Measurements from ENCODE around the gene MYLK4. TPM values are rescaled to one million over a fixed set of nuclear protein-coding genes. Genes with fewer than 3 reads are reported as not detected.

Gene MYLK4
- total and polyA plus RNA-seq, 2 experiments from 2014 or later, result 0.29 to 0.43 TPM

DNA sequence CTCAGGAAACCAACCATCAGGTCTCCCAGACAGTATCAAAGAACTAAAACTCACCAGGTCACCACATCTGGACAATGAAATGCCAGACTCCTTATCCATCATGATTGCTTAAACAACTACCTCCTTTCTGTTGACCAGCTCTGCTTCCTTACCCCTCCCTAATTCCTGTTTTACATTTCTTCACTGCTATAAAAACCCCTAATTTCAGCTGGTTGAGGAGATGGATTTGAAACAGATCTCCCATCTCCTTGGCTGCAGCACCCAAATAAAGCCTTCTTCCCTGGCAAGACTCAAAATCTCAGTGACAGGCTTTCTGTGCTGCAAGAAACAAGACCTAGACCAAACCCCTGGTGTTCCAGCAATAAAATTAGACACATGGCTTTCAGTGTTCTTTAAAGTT lies 40.3 kb downstream of the MYLK4 start:
- no peak overlapping the region for H2AFZ ChIP-seq
- H3K9me3 ChIP-seq (ENCODE audit: low read depth), result peaks cover 3% of the 10 kb centered on the region
- no peak overlapping the region for H3K4me3 ChIP-seq
- no peaks in the 10 kb centered on the region for H4K20me1 ChIP-seq (ENCODE audit: insufficient read depth, poor library complexity, severe bottlenecking)
- H3K79me2 ChIP-seq, result no peaks in the 10 kb centered on the region
- no peak overlapping the region for H3K4me2 ChIP-seq
- no peaks in the 10 kb centered on the region for H3K27me3 ChIP-seq
- TF ChIP-seq EZH2phosphoT487 (IDR thresholded peaks at IDR 0.05; ENCODE audit: low read depth, severe bottlenecking, unreplicated experiment) (no peak), EZH2 (IDR thresholded peaks at IDR 0.05; ENCODE audit: borderline replicate concordance) (no peak)
- TF ChIP-seq, protein P1, sequence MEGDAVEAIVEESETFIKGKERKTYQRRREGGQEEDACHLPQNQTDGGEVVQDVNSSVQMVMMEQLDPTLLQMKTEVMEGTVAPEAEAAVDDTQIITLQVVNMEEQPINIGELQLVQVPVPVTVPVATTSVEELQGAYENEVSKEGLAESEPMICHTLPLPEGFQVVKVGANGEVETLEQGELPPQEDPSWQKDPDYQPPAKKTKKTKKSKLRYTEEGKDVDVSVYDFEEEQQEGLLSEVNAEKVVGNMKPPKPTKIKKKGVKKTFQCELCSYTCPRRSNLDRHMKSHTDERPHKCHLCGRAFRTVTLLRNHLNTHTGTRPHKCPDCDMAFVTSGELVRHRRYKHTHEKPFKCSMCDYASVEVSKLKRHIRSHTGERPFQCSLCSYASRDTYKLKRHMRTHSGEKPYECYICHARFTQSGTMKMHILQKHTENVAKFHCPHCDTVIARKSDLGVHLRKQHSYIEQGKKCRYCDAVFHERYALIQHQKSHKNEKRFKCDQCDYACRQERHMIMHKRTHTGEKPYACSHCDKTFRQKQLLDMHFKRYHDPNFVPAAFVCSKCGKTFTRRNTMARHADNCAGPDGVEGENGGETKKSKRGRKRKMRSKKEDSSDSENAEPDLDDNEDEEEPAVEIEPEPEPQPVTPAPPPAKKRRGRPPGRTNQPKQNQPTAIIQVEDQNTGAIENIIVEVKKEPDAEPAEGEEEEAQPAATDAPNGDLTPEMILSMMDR (IDR thresholded peaks at IDR 0.05; ENCODE audit: poor library complexity), result no peak
- no peak overlapping the region for H3K27ac ChIP-seq
- no peak for DNase-seq (ENCODE audit: low spot score)
- no peaks in the 10 kb centered on the region for H3K36me3 ChIP-seq (replicated peaks; ENCODE audit: insufficient read depth, low read depth)
- H3K9me2 ChIP-seq (replicated peaks; ENCODE audit: insufficient read depth), result no peaks in the 10 kb centered on the region
- no peaks in the 10 kb centered on the region for H3K4me1 ChIP-seq (ENCODE audit: insufficient read depth)

DNA sequence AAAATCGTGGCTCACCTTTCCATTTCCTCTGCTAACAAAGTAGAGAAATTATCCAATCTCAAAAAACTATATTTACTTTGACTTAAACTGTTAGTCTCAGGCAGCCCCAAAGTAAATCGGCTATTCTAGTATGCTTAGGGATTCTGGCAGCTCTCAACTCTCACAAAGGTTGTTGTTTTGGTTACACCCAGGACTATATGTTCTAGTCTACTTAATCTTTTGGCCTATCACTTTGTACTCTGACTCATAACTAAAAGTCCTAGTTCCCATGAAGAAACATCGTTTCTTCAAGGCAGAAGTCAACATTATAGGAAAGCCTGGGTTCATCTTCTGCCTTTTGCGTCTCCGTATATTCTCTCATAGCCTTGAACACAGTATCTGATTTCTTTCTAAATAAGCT lies 42.3 kb downstream of the MYLK4 start:
- H3K4me3 ChIP-seq, result no peak overlapping the region
- no peaks in the 10 kb centered on the region for H3K79me2 ChIP-seq
- no peaks in the 10 kb centered on the region for H4K20me1 ChIP-seq (ENCODE audit: insufficient read depth, poor library complexity, severe bottlenecking)
- H3K4me2 ChIP-seq, result no peak overlapping the region
- H3K27ac ChIP-seq, result peak overlapping the region; percentile 49
- H3K36me3 ChIP-seq (replicated peaks; ENCODE audit: insufficient read depth, low read depth), result no peaks in the 10 kb centered on the region
- TF ChIP-seq EZH2 (IDR thresholded peaks at IDR 0.05; ENCODE audit: borderline replicate concordance) (no peak), EZH2phosphoT487 (IDR thresholded peaks at IDR 0.05; ENCODE audit: low read depth, severe bottlenecking, unreplicated experiment) (no peak)
- TF ChIP-seq, protein P1 (IDR thresholded peaks at IDR 0.05; ENCODE audit: poor library complexity), result no peak
- no peak overlapping the region for H2AFZ ChIP-seq
- 84% methylated on average over 5 of the region's 5 CpGs for WGBS (ENCODE audit: low lambda C conversion rate, missing lambda C conversion rate)
- H3K9me2 ChIP-seq (replicated peaks; ENCODE audit: insufficient read depth), result no peaks in the 10 kb centered on the region
- H3K27me3 ChIP-seq, result no peaks in the 10 kb centered on the region
- no peaks in the 10 kb centered on the region for H3K4me1 ChIP-seq (ENCODE audit: insufficient read depth)
- peaks cover 3% of the 10 kb centered on the region for H3K9me3 ChIP-seq (ENCODE audit: low read depth)
- DNase-seq (ENCODE audit: low spot score), result no peak

DNA sequence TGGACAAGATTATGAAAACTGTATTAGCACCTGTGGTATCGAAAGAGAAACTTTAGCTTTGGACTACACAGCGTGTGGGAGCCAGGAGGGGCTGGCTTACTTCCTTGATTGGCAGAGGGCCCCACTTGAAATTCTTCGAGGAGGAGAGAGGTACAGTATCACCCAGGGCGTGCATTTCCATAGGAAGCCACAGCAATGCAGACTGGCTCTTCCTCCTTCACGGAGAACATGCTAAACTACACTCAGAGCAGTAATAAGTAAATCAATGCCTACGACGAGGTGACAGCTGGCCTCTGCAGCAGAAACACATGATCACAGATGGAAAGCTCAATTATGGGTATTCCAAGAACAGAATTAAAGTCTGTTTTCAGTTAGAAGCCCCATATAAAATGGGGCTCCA lies 44.2 kb downstream of the MYLK4 start:
- Histone ChIP-seq H3K9me3 (ENCODE audit: low read depth) (peaks cover 3% of the 10 kb centered on the region), H3K79me2 (no peaks in the 10 kb centered on the region), H3K4me3 (no peak overlapping the region), H3K36me3 (replicated peaks; ENCODE audit: insufficient read depth, low read depth) (no peaks in the 10 kb centered on the region), H3K9me2 (replicated peaks; ENCODE audit: insufficient read depth) (no peaks in the 10 kb centered on the region), H3K4me2 (no peak overlapping the region), H2AFZ (no peak overlapping the region), H3K27me3 (no peaks in the 10 kb centered on the region), H3K27ac (no peak overlapping the region), H4K20me1 (ENCODE audit: insufficient read depth, poor library complexity, severe bottlenecking) (no peaks in the 10 kb centered on the region), H3K4me1 (ENCODE audit: insufficient read depth) (no peaks in the 10 kb centered on the region)
- no peak for DNase-seq (ENCODE audit: low spot score)
- WGBS (ENCODE audit: low lambda C conversion rate, missing lambda C conversion rate), result 58% methylated on average over 7 of the region's 7 CpGs
- no peak for TF ChIP-seq EZH2 (IDR thresholded peaks at IDR 0.05; ENCODE audit: borderline replicate concordance)
- TF ChIP-seq, protein P1 (IDR thresholded peaks at IDR 0.05; ENCODE audit: poor library complexity), result no peak
- TF ChIP-seq EZH2phosphoT487 (IDR thresholded peaks at IDR 0.05; ENCODE audit: low read depth, severe bottlenecking, unreplicated experiment), result no peak

DNA sequence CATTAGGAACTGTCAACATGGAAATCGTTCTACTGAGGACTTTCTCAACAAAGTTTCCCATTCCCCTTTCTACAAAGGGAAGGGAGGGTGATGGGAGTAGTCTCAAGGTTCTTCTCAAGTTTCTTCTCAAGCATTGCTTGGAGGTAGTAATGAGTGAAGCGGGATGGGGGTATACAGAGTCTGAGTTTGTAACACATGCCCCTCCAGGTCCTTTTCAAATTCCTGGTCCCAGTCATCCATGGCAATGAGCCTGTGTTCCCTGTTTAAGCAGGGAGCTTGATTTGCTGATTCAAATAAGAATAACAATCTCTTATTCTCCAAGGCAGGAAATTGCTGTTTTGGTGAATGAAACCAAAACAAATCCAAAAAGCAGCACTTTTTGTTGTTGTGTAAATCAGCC lies 45.5 kb downstream of the MYLK4 start:
- Histone ChIP-seq H3K27me3 (no peaks in the 10 kb centered on the region), H2AFZ (no peak overlapping the region), H3K4me1 (ENCODE audit: insufficient read depth) (no peaks in the 10 kb centered on the region), H4K20me1 (ENCODE audit: insufficient read depth, poor library complexity, severe bottlenecking) (no peaks in the 10 kb centered on the region), H3K9me2 (replicated peaks; ENCODE audit: insufficient read depth) (no peaks in the 10 kb centered on the region), H3K4me3 (no peak overlapping the region), H3K9me3 (ENCODE audit: low read depth) (peaks cover 3% of the 10 kb centered on the region), H3K4me2 (no peak overlapping the region), H3K36me3 (replicated peaks; ENCODE audit: insufficient read depth, low read depth) (no peaks in the 10 kb centered on the region), H3K79me2 (no peaks in the 10 kb centered on the region), H3K27ac (no peak overlapping the region)
- WGBS (ENCODE audit: low lambda C conversion rate, missing lambda C conversion rate), result 85% methylated on average over 2 of the region's 2 CpGs
- TF ChIP-seq EZH2 (IDR thresholded peaks at IDR 0.05; ENCODE audit: borderline replicate concordance) (no peak), EZH2phosphoT487 (IDR thresholded peaks at IDR 0.05; ENCODE audit: low read depth, severe bottlenecking, unreplicated experiment) (no peak)
- TF ChIP-seq, protein P1 (IDR thresholded peaks at IDR 0.05; ENCODE audit: poor library complexity), result no peak
- DNase-seq (ENCODE audit: low spot score), result no peak
